Right atrium auricular region (tissue), 2 donors: Measurements from ENCODE around the gene PPP2R5C. TPM values are rescaled to one million over a fixed set of nuclear protein-coding genes. Genes with fewer than 3 reads are reported as not detected.
A peak's percentile ranks its signal among the peaks of the same experiment; 100 is the strongest.

Experiments
- DNase-seq: peaks from one replicate; pipeline ENCODE4 v3.0.0-alpha.2; 2019; ENCODE audit warnings: low spot score
- H3K27ac ChIP-seq, 2 donors: fragments of 200-600 bp; sonication (generic); 1 replicate in 1 of 2; 2 replicates in 1 of 2; pipeline ENCODE4 v1.5.1; 2016 to 2019
- H3K27me3 ChIP-seq, 2 donors: fragments of 200-600 bp; sonication (generic); one replicate each; pipeline versions ENCODE4 v1.5.1 to v1.6.0; 2017 to 2019
- H3K36me3 ChIP-seq: fragments of 200-600 bp; sonication (generic); one replicate; pipeline ENCODE4 v1.5.1; 2016
- H3K4me1 ChIP-seq, 2 donors: fragments of 200-600 bp; sonication (generic); one replicate each; pipeline versions ENCODE4 v1.5.1 to v1.6.0; 2017 to 2019
- H3K4me3 ChIP-seq, 2 donors: fragments of 200-600 bp; sonication (generic); 1 replicate in 1 of 2; 2 replicates in 1 of 2; pipeline ENCODE4 v1.5.1; 2017 to 2019; ENCODE audit warnings: mild to moderate bottlenecking in 1 of 2, moderate library complexity in 1 of 2
- H3K9me3 ChIP-seq, 2 donors: fragments of 200-600 bp; sonication (generic); one replicate each; pipeline ENCODE4 v1.5.1; 2019
- total RNA-seq, 2 donors: library from RNA; depleted of rRNA; stranded (reverse); fragments of >200 nt; gene quantifications; one replicate each; pipeline ENCODE4 v1.1.0, GENCODE V29; 2016
- TF ChIP-seq, protein P1 (sequence below), 2 donors: fragments of 200-600 bp; sonication (generic); IDR thresholded peaks; one replicate each; pipeline ENCODE4 v1.5.1; 2019; ENCODE audit warnings: antibody characterized with exemption in 2 of 2

Gene PPP2R5C
- total RNA-seq, 2 donors from 2014 or later = 82.2 to 82.9 TPM

DNA sequence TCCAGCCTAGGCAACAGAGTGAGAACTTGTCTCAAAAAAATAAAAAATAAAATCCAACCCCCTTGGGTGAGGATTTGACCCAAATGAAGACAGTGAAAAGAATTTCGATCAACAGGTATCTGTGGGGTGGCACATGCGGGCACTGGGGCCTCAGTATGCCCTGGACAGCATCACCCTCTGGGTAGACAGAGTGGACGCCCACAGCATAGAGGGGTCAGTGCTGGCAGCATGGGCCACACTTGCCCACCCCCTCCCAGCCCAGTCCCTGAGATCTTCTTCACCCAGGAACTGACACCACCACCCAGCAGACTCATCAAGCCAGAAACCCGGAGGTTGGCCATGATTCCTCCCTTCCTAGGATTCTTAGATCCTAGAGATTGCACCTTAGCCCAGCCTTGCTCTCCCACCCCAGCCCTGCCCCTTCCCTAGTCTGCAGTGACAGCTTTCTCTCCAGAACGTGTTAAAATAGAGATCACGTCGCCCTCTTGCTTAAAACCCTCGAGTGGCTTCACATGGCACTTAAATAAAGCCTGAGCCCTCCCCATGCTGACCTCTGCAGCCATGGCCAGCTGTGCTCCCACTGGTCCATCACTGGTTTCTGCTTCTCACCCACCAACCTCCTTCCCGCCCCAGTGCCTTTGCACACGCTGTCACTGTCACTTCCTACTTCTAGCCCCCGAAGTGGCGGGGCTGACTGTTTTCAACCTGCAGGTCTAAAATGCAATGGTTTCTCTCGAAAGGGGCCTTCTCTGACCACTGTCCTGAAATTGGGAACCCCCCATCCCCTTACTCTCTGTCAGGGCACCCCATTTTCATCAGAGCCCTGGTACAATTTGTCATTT lies 176.6 kb downstream of the PPP2R5C start:
- TF ChIP-seq, protein P1, sequence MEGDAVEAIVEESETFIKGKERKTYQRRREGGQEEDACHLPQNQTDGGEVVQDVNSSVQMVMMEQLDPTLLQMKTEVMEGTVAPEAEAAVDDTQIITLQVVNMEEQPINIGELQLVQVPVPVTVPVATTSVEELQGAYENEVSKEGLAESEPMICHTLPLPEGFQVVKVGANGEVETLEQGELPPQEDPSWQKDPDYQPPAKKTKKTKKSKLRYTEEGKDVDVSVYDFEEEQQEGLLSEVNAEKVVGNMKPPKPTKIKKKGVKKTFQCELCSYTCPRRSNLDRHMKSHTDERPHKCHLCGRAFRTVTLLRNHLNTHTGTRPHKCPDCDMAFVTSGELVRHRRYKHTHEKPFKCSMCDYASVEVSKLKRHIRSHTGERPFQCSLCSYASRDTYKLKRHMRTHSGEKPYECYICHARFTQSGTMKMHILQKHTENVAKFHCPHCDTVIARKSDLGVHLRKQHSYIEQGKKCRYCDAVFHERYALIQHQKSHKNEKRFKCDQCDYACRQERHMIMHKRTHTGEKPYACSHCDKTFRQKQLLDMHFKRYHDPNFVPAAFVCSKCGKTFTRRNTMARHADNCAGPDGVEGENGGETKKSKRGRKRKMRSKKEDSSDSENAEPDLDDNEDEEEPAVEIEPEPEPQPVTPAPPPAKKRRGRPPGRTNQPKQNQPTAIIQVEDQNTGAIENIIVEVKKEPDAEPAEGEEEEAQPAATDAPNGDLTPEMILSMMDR (IDR thresholded peaks at IDR 0.05) = no peak
- H3K27me3 ChIP-seq = no peaks in the 10 kb centered on the region
- no peak overlapping the region for H3K4me3 ChIP-seq
- H3K36me3 ChIP-seq = no peaks in the 10 kb centered on the region
- H3K9me3 ChIP-seq = no peaks in the 10 kb centered on the region
- H3K27ac ChIP-seq = no peak overlapping the region
- no peak for DNase-seq
- H3K4me1 ChIP-seq = no peaks in the 10 kb centered on the region

DNA sequence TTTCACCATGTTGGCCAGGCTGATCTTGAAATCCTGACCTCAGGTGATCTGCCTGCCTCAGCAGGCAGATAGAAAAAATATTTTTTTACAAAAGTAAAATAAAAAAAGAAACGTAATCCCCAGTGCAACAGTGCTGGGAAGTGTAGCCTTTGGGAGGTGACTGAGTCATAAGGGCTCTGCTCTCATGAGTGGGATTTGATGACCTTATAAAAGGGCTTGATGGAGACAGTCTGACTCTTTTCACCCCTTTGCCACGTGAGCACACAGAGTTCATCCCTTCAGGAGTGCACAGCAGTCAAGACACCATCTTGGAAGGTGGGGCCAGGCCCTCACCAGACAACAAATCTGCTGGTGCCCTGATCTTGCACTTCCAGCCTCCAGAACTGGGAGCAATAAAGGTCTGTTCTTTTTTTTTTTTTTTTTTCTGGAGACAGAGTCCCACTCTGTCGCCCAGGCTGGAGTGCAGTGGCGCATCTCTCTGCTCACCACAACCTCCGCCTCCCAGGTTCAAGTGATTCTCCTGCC lies 178.2 kb downstream of the PPP2R5C start:
- Histone ChIP-seq H3K36me3 (no peaks in the 10 kb centered on the region), H3K9me3 (no peaks in the 10 kb centered on the region), H3K27ac (no peak overlapping the region), H3K4me1 (no peaks in the 10 kb centered on the region), H3K4me3 (no peak overlapping the region), H3K27me3 (no peaks in the 10 kb centered on the region)
- TF ChIP-seq, protein P1 (IDR thresholded peaks at IDR 0.05) = no peak
- no peak for DNase-seq

- Histone ChIP-seq H3K36me3 (no peaks in the 10 kb centered on the region), H3K27me3 (no peaks in the 10 kb centered on the region), H3K4me1 (peaks cover 0 to 15% of the 10 kb centered on the region in 2 donors), H3K4me3 (no peak overlapping the region), H3K9me3 (no peaks in the 10 kb centered on the region), H3K27ac (no peak overlapping the region)
- TF ChIP-seq, protein P1 (IDR thresholded peaks at IDR 0.05) = no peak
- no peak for DNase-seq
Observed at GRCh38 chr14:101944451-101944850, 182.9 kb downstream of the PPP2R5C start.

- H3K27ac ChIP-seq = no peak overlapping the region
- H3K9me3 ChIP-seq = no peaks in the 10 kb centered on the region
- H3K4me3 ChIP-seq = no peak overlapping the region
- TF ChIP-seq, protein P1 (IDR thresholded peaks at IDR 0.05) = no peak
- peaks cover 0 to 22% of the 10 kb centered on the region in 2 donors for H3K4me1 ChIP-seq
- H3K36me3 ChIP-seq = no peaks in the 10 kb centered on the region
- no peaks in the 10 kb centered on the region for H3K27me3 ChIP-seq
- DNase-seq = no peak
Observed at GRCh38 chr14:101945171-101945570, 183.7 kb downstream of the PPP2R5C start.

DNA sequence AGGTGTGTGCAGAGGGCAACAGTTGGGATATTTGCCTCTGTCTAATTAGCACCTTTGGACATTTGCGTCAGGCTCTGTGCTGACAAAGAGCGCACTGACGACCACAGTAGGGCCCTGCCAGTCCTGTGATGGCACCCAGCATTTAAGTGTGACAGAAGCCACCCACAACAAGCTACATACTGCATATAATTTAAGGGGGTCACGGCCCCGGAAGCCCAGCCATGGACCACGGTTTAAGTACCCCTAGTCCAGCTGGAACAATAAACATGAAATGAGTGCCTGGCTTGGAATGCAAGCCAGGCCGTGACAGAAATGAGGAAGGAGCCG lies 186.0 kb downstream of the PPP2R5C start:
- Histone ChIP-seq H3K36me3 (no peaks in the 10 kb centered on the region), H3K9me3 (no peaks in the 10 kb centered on the region), H3K4me1 (peaks cover 0 to 22% of the 10 kb centered on the region in 2 donors), H3K27ac (peak overlapping the region; percentile 94 to 98), H3K4me3 (peak overlapping the region; percentile 72 to 75), H3K27me3 (no peaks in the 10 kb centered on the region)
- TF ChIP-seq, protein P1 (IDR thresholded peaks at IDR 0.05) = no peak
- peak; percentile 66 for DNase-seq
